ENCODE measurements around the gene COL25A1.

GRCh38 chr4:109075621-109076020 lies 226.8 kb downstream of the COL25A1 start:
- TF ChIP-seq POLR2AphosphoS5 (IDR thresholded peaks at IDR 0.05; ENCODE audit: borderline replicate concordance, low read depth, low read length) (peak; percentile 67; the same call in 1 of the 2 replicates), EZH2 (IDR thresholded peaks at IDR 0.05) (no peak), FOXP2 (optimal IDR thresholded peaks at IDR 0.05; ENCODE audit: control extremely low read depth, extremely low read length, insufficient read depth) (no peak)
